ENCODE results near the gene HSF5. TPM values are rescaled to one million over a fixed set of nuclear protein-coding genes. Genes with fewer than 3 reads are reported as not detected.

HSF5 gene
- total and polyA plus RNA-seq, 2 donors (not counting 3 experiments of a cell fraction or from before 2014, with no cell fraction given): 0.03 TPM; not detected in 1

DNA sequence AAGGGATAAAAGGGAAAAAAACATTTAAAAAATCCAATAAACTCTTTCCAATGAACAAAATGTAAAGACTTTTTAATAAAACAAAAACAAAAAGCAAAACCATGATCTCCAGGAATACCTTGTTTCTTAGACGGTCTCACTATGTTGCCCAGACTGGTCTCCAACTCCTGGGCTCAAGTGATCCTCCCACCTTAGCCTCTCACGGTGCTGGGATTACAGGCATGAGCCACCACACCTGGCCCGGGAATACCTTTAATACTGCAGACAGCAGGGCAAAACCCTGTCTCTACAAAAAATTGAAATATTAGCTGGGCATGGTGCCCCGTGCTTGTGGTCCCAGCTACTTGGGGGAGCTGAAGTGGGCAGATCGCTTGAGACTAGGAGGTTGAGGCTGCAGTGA lies 78.8 kb downstream of the HSF5 start:
- intact Hi-C loops (cut with micrococcal nuclease): no loop called here
- H3K4me2 ChIP-seq (ENCODE audit: insufficient read depth, low read length): no peak overlapping the region
- no peaks in the 10 kb centered on the region for H3K4me1 ChIP-seq (ENCODE audit: control insufficient read depth, extremely low read depth, insufficient read depth, low read length)
- no peak for DNase-seq (ENCODE audit: low read depth, low spot score)
- H3K9me1 ChIP-seq (replicated peaks; ENCODE audit: control insufficient read depth, extremely low read depth, insufficient read depth, low read length): no peaks in the 10 kb centered on the region
- no peak overlapping the region for H3K9ac ChIP-seq (replicated peaks; ENCODE audit: extremely low read depth, insufficient read depth, low read length)
- H3K27me3 ChIP-seq (ENCODE audit: control insufficient read depth in 2 of 2, insufficient read depth in 2 of 2, low read length in 2 of 2): peaks cover 0 to 29% of the 10 kb centered on the region in 2 experiments
- H3K36me3 ChIP-seq (ENCODE audit: control insufficient read depth in 2 of 2, extremely low read depth in 1 of 2, insufficient read depth in 2 of 2, low read length in 2 of 2): no peaks in the 10 kb centered on the region
- H3K79me2 ChIP-seq (ENCODE audit: control insufficient read depth, insufficient read depth, low read length): no peaks in the 10 kb centered on the region
- no peak for FAIRE-seq
- POLR2A ChIA-PET: no interaction called here
- H3K27ac ChIP-seq (ENCODE audit: insufficient read depth, low read depth, low read length): no peak overlapping the region
- no peak for TF ChIP-seq MYC (IDR thresholded peaks at IDR 0.05; ENCODE audit: low read depth, low read length)
- TF ChIP-seq JUN (IDR thresholded peaks at IDR 0.05; ENCODE audit: borderline replicate concordance, insufficient read depth, insufficient read length, low read depth): no peak
- TF ChIP-seq GATA2 (IDR thresholded peaks at IDR 0.05; ENCODE audit: insufficient read depth, insufficient read length, low read depth, low read length): no peak
- TF ChIP-seq EZH2 (IDR thresholded peaks at IDR 0.05; ENCODE audit: borderline replicate concordance, low read depth, low read length, severe bottlenecking): no peak
- no peak for TF ChIP-seq POLR2A (IDR thresholded peaks at IDR 0.05; ENCODE audit: low read depth, low read length)
- H2AFZ ChIP-seq (ENCODE audit: low read depth, low read length): no peak overlapping the region
- H4K20me1 ChIP-seq (replicated peaks; ENCODE audit: control insufficient read depth, extremely low read depth, insufficient read depth, low read length): no peaks in the 10 kb centered on the region
- dilution Hi-C loops (cut with MboI; ENCODE audit: extremely low pct_ligation_motif_present, low sequenced_read_pairs): no loop called here
- no peak overlapping the region for H3K4me3 ChIP-seq (replicated peaks in 1 of 3; ENCODE audit: insufficient read depth in 1 of 3, low read depth in 1 of 3, low read length in 3 of 3)
- no peaks in the 10 kb centered on the region for H3K9me3 ChIP-seq (replicated peaks; ENCODE audit: control insufficient read depth, insufficient read depth, low read length)
- BruUV-seq (replicated peaks): no TSS peak
- CTCF ChIA-PET: no interaction called here

DNA sequence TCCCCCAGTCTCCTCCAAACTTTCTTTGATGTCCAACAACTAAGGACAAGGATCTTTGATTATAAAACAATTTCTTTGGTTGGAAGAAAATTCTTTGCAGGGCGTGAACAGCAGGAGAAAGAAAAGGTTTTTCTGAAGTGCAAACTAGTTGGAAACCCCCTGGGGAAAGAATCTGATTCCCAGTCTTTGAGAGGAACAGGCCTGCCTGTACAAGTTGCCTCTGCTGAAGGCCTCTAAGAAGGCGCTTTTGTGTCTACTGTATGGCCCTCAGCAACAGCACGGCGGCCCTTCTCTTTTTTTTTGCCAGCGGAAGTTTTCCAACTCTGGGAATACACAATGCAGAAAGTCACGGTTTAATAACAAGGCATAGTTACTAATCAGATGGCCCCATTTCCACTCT lies 84.9 kb downstream of the HSF5 start:
- no peak for FAIRE-seq
- no peaks in the 10 kb centered on the region for H3K4me1 ChIP-seq (ENCODE audit: control insufficient read depth, extremely low read depth, insufficient read depth, low read length)

More for the DNA sequence above, 84.9 kb downstream of the HSF5 start:
- Histone ChIP-seq H2AFZ (ENCODE audit: low read depth, low read length) (no peak overlapping the region), H3K4me2 (ENCODE audit: insufficient read depth, low read length) (no peak overlapping the region), H3K9ac (replicated peaks; ENCODE audit: extremely low read depth, insufficient read depth, low read length) (no peak overlapping the region), H3K4me3 (replicated peaks in 1 of 3; ENCODE audit: insufficient read depth in 1 of 3, low read depth in 1 of 3, low read length in 3 of 3) (no peak overlapping the region), H3K27ac (ENCODE audit: insufficient read depth, low read depth, low read length) (no peak overlapping the region), H3K36me3 (ENCODE audit: control insufficient read depth in 2 of 2, extremely low read depth in 1 of 2, insufficient read depth in 2 of 2, low read length in 2 of 2) (no peaks in the 10 kb centered on the region), H3K9me1 (replicated peaks; ENCODE audit: control insufficient read depth, extremely low read depth, insufficient read depth, low read length) (no peaks in the 10 kb centered on the region), H4K20me1 (replicated peaks; ENCODE audit: control insufficient read depth, extremely low read depth, insufficient read depth, low read length) (no peaks in the 10 kb centered on the region), H3K27me3 (ENCODE audit: control insufficient read depth in 2 of 2, insufficient read depth in 2 of 2, low read length in 2 of 2) (peaks cover 2 to 21% of the 10 kb centered on the region in 2 experiments), H3K79me2 (ENCODE audit: control insufficient read depth, insufficient read depth, low read length) (no peaks in the 10 kb centered on the region), H3K9me3 (replicated peaks; ENCODE audit: control insufficient read depth, insufficient read depth, low read length) (no peaks in the 10 kb centered on the region)
- ChIA-PET CTCF (interaction anchor here (1.4 to 1.5 kb wide), 2 partner anchors 14 to 25 kb away, joined by 3 to 4 read pairs; partner anchors contain the start of gene RNF43), POLR2A (no interaction called here)
- DNase-seq (ENCODE audit: low read depth, low spot score): no peak
- dilution Hi-C loops (cut with MboI; ENCODE audit: extremely low pct_ligation_motif_present, low sequenced_read_pairs) (no loop called here), intact Hi-C loops (cut with micrococcal nuclease) (no loop called here)
- no peak for TF ChIP-seq POLR2A (IDR thresholded peaks at IDR 0.05; ENCODE audit: low read depth, low read length)
- TF ChIP-seq EZH2 (IDR thresholded peaks at IDR 0.05; ENCODE audit: borderline replicate concordance, low read depth, low read length, severe bottlenecking): no peak
- TF ChIP-seq MYC (IDR thresholded peaks at IDR 0.05; ENCODE audit: low read depth, low read length): no peak
- no peak for TF ChIP-seq JUN (IDR thresholded peaks at IDR 0.05; ENCODE audit: borderline replicate concordance, insufficient read depth, insufficient read length, low read depth)
- no peak for TF ChIP-seq GATA2 (IDR thresholded peaks at IDR 0.05; ENCODE audit: insufficient read depth, insufficient read length, low read depth, low read length)
- no TSS peak for BruUV-seq (replicated peaks)
